Measurements from ENCODE around the gene RTL5.

Gene RTL5

DNA sequence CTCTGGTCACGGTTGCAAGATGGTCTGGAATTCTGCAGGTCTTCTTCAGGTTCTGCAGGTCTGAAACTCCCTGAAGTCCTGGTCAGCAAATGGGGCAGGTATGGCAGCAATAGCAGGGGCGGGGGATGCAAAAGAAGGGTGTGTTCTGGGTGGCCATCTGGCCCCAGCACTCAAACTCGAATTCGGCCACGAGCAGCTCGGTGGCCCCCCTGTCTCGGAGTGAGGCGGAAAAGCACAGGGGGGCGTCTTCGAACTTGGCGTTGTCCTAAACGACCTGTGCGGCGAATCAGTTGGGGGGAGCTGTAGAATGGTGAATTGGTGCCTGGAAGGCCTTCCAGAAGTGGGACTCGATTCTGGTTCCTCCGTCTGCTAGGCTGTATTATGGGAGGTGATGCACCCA lies 2.1 kb downstream of the RTL5 start:
- DNase-seq = no peak

DNA sequence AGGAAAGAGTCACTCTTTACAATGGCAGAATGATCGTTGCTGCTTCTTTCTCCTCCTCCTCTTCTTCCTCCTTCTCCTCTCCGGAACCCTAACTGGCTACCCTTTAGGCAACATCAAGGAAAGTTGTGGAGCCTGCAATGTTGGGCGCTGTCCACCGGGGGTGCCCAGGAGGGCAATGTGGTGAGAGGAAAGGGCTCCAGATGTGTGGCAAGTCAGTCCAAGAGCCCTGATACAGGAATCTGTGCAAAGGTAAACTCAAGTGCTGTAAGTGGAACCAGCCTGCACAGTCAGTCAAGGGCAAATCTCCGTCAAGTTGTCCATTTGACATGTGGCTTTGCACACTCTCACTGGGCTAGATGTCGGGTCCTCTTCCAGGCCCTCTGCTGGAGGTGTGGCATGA lies 2.8 kb downstream of the RTL5 start:
- no peak for DNase-seq

DNA sequence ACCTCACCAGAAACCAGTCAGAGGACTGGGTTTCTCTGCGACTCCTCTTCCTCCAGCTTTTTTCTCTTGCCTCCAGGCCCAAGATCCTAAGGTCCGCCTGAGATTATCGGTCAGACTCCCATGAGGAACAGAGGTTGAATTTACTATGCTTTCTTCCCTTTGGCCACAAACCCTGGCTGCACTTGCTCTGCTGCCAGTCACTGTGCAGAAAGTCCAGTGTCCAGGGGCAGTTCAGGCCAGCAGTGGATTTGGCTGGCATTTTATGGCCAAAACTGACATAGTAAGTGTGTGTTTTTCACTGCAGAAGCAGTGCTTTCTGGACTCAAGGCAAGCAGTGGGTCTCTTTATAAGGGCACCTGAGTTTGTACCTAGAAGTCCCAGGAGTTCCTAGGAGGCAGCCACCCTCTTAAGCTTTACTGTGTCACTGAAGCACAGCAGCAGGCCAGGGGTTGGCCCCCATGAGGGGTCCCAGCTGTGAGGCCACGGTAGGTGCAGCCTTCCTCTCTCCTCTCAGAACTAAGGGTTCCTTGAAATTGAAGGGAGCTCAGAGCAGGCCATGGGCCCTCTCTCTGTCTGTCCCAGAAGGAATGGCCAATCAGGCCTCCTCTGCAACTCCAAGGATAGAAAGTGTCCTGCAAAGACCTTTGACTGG lies 3.4 kb downstream of the RTL5 start:
- DNase-seq = no peak

DNA sequence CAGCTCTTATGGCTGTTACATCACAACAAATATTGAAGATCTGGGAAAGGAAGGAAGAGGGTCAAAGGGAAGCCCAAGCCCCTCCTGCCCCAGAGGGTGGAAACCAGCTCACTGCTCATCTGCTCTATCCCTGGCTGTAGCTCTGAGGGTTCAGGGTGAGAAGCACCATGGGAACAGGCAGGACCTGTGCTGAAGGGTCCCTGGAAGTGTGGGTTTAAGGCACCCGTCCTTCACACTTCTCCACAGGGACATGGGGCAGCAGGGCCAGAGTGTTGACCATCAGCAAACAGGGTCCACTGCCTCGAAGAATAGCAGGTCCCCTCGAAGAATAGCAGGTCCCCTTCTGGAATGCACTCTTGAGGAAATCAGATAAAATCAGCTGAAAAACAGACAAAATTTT lies 4.4 kb downstream of the RTL5 start:
- DNase-seq = no peak

DNA sequence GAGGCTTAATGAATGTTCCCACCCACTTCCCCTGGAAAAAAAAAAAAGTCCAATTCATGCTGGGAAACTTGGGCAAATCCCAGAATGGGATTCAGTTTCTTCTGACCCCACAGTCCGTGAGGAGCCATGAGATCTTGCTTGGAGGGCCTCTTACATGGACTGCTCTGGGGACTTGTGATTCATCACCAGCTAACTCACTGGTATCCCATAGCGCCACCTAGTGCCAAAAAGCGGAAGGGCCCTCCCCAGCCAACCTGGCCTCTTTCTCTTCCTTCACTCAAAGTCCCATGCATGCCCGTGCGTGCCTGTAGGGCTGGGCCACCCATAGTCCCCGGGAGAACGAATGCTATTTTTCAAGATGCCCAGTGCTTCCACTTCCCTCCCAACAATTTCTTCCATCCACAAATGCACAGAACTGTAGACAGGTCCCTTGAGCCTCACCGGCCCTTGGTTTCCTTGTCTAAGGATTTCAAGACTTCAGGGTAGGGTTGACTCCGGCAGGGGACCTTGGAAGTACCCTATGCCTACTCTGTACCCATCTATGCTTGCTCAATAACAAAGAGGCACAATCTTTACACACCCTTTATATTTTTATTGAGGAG lies 5.1 kb downstream of the RTL5 start:
- peak; percentile 66 for DNase-seq

DNA sequence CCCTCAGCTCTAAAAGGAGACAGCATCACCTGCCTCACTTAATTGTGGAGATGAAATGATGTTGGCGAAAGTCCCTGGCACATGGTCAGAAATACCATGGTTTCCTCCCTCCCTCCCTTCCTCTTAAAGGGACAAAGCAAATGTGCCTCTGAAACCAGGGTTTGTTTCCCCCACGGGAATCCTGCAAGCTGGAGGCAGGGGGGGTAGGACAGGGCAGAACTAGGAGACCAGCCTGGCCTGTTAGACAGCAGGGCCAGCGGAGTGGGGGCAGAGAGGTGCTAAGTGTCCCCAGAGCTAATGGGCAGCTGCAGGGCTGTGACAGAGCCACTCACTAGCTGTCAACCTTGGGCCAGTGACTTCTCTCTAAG lies 5.7 kb downstream of the RTL5 start:
- DNase-seq = no peak

DNA sequence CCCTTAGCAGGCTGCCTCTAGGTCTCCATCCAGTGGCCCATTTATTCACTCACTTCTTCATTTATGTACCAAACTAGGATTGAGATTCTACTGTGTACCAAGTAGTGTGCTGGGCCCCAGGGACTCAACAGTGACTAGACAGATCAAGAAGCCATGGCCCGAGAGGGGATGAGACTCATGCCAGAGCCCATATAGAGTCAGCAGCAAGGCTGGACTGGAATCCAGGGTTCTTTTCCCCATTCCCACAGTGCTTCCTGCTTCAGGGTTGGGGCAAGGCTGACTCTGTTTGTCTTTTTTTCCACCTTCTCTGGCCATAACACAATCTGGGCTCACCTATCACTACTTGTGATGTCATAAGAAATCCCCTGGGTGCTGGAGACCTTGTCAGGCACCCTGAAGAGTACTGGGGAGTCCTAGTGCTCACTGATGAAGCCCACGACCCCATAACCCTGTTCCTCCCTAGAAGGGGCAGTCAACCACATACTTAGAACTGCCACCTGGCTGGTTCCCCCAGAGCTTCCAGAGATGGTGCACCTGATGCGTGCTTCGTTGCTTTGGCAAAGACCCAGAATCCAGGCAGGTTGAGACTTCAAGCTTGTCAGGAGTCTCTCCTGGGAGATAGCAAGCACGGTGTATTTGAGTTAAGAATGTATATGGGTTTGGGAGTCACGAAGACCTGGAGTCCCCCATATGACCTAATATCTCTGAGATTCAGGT lies 6.2 kb downstream of the RTL5 start:
- DNase-seq = no peak

DNA sequence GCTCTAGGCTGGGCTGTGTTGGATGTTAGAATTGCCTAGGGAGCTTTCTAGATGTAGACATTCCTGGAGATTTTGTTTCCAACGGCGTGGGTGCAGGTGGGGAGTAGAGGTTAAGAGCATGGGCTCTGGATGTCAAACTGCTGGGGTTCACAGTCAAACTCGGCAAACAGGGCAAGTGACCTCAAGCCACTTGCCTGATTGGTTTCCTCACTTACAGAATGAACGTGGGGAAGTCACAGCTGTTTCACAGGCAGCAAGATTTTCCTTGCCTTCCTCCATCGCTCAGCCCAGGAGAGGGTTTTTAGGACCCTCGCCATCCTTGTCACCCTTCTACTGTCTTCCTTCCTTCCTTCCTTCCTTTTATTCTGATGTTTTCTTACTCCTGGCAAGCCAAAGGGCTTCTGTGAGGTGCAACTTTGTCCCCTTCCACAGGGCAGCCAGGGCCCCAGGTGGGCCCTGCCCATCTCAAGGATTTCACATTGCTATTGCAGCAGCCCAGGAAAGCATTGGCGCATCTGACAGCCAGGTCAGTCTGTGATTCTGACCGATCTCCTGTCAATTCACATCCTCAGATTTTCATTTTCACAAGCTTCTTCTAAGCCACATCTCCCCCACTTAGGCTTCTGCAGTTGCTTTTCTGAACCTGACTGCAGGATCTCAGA lies 7.0 kb downstream of the RTL5 start:
- no peak for DNase-seq

DNA sequence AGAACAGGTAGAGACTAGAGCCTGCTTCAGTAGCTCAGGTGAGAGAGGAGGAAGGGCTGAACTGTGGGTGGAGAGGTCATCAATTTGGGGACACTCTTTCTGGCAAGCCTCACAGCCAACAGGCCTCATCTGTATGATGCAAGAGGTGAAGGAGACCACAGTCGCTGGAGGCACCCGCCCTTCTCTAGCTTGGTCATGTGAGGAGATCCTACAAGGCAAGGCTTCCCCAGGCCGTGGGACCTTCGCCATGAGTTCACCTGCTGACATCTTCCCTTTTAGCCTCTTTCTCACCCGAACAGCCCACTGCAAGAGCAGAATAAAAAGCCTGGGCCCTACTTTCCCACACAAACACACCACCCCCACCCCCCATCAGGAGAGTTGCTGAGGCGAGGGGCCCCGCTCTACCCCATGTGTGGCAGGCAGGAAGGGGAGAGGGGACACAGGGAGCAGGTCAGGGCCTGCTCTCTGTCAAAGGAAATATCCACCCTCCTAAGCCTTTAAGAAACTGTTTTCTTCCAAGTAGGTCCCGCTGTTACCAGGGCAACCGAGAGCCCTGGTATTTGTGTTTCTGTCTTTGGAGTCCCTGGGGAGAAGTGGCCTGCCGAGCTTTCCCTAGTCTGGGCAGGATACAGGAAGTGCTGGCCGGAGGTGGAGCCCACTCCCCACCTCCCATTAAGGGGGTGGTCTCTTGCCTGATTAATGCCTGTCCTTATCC lies 8.1 kb downstream of the RTL5 start:
- peak; percentile 44 for DNase-seq

DNA sequence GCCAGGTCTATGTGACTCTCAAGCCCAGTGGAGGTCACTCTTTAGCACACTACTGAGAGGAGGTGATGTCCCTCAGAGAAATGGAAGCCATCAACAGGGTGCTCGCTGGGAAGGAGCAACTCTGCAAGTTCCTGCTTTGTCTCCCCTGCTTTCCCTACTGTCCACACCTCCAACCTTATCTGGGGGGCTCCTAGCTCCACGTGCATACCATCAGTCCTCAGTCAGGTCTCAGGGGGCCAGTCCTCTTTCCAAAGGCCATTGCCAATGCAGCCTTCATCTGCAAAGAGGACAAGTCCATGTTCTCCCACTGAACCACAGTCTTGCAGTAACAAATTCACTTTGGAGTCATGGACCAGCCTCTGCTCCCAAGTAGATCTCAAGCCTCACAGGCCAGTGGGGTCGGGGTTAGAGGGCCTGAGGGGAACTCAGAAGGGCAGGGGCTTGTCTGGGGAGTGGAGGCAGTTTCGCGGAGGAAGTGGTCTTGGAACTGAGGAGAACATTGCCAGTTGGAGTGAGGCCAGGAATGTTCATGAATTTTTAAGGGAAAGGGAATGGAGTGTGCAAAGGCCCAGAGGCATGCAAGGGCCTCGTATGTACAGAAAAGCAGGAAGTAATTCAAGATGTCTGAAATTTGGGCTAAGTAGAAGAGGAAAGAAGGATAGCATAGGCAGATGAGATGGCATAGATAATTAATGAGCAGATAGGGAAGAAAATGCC lies 8.9 kb downstream of the RTL5 start:
- DNase-seq = no peak

DNA sequence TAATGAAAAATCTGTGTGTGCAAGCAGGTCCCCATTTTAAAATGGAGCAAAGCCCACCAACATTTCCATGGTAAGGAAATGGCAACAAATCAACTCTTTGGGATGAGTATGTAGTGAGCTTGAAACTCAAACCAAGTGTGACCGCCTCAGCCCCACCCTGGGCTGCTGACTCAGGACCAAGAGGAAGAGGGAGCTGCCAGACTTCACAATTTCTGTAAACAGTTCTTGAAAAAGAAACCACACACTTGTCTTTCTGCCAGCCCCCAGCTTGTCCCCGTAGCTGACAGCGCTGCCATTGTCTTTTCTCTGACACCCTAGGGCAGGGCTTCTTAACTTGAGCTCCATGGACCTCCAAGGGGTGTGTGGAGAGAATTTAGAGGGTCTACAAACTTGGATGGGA lies 10.3 kb downstream of the RTL5 start:
- peak; percentile 78 for DNase-seq

DNA sequence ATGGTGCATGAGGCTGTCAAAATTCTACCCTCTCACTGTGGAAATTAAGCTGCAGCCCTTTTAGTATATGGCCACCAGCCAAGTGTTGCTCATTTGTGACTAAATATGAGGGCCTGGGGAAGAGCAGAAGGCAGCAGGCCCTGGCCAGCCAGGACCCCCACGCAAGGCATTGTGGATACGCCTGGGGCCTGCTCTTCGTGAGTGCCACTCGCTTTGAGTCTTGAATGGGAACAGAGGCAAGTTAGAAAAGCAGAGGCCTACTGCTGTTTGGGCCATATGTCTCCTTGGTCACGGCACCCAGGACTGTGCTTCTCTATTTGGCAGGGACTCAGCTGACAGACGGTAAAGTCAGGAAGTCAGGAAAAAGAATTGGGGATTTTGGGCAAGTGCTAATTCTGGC lies 10.9 kb downstream of the RTL5 start:
- no peak for DNase-seq

DNA sequence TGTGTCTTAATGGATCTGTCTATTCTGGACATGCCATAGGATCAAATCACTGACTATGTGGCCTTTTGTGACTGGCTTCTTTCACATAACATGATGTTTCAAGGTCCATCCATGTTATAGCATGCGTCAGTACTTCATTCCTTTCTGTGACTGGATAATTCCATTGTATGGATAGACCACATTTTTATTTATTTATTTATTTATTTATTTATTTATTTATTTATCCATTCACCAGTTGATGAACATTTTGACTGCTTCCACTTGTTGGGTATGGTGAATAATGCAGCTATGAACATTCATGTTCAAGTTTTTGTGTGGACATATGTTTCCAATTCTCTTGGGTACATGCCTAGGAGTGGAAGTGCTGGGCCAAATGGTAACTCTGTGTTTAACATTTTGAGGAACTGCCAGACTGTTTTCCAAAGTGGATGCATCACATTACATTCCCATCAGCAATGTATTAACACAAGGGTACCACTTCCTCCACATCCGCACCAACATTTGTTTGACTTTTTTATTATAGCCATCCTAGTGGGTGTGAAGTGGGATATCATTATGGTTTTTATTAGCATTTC lies 14.0 kb downstream of the RTL5 start:
- DNase-seq = no peak

DNA sequence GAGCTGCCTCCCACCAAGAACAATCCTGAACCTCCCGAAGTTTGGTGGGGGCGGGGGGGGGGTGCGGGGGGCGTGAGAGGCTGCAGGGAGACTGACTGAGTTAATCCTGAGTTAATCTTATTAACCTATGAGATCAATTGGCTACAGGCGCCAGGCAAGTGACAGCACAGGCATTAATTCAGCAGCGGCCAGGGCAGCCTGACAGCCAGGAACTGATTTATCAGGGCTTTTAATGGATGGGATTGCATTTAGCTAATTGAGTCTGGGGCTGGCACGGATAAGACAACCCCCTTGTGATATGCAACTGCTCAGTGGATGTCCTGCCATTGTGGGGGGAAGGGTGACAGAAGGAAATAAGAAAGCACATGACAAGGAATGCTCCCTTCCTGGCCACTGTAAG lies 16.3 kb downstream of the RTL5 start:
- DNase-seq = no peak

DNA sequence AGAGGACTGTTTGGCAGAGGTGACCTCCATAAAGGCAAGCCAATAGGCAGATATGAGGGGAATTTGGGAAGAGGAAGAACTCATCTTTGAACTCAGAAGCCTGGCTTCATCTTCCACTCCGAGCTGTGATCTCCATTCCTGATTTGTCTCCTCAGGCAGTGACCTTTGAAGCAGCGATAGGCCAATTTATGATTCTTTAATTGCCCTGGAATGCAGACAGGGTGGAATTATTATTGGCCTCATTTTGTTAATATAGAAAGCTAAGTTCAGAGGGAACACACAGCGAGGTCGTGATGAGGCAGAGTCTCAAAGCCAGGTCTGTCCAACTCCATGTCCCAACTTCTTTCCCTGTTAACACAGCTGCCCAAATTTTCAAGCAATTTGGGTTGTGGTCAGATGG lies 16.9 kb downstream of the RTL5 start:
- DNase-seq = no peak

DNA sequence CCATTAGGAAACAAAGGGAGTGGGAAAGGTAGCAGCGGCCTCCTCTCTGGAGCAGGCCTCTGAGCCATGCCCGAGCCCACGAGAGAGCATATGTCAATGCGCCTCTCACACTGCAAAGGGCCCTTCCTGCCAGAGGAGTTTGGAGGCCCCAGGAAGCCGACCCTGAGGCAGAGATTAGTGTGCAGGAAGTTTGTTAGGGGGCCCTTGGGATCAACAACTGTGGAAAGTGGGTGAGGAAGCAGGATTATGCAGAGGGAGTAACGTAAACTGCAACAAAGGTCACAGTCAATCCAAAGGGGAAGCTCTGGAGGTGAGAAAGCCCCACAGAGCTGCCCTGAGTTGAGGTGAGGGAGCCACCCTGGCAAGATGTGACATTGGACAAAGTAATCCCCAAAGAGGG lies 17.4 kb downstream of the RTL5 start:
- DNase-seq = no peak

DNA sequence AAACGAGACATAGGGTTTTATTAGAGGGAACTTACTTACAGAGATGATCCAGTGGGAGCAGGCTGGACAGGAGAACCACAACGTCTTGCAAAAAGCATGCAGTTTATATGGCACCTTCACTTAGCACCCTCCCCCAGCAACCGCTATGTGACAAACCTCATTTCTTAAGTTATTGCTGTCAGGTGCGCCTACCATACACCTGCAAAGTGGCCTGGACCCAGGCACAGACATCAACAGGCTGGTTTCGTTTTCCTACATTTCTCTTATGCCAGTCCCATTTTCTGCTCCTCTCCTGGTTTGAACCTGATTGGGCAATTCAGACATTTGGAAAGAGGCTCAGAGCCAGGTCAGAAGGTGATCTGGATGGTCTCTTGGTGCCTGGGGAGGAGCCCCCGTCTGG lies 18.3 kb downstream of the RTL5 start:
- no peak for DNase-seq

DNA sequence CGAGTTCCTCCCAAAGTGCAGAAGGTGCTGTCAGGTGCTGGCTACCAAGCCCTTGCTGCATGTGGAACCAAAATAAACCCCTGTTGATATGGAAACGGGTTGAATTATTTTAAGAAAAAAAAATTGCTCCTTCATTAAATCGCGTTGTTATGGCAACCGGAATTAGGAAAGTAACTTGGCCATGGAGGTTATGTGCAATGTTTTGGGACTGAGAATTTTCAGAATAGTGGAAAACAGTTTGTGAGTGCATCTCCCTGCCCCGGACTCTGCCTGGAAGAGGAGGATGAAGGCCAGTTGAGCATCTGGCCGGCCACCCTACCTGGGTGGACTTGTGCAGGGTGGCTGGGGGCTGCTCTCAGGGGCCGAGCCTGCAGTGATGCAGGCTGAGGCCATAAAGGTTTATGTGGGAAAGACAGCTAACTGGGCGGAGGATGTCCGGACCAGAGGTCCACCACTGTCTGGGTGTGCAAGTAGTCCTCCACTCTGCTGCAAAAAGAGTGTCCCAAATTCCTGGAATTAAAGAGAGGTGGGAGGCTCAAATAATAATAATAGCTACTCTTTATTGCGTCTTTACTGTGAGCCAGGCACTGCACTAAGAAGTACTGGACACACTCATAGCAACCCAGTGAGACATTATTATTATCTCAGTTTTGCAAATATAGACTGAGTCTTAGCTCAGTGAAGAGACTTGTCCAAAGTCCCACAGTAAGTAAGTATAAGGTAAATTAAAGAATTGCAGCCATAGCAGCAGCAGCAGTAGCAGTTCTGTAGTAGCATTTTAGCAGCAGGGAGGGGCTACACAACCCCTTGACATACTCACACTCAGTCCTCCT lies 20.6 kb downstream of the RTL5 start:
- DNase-seq = no peak

DNA sequence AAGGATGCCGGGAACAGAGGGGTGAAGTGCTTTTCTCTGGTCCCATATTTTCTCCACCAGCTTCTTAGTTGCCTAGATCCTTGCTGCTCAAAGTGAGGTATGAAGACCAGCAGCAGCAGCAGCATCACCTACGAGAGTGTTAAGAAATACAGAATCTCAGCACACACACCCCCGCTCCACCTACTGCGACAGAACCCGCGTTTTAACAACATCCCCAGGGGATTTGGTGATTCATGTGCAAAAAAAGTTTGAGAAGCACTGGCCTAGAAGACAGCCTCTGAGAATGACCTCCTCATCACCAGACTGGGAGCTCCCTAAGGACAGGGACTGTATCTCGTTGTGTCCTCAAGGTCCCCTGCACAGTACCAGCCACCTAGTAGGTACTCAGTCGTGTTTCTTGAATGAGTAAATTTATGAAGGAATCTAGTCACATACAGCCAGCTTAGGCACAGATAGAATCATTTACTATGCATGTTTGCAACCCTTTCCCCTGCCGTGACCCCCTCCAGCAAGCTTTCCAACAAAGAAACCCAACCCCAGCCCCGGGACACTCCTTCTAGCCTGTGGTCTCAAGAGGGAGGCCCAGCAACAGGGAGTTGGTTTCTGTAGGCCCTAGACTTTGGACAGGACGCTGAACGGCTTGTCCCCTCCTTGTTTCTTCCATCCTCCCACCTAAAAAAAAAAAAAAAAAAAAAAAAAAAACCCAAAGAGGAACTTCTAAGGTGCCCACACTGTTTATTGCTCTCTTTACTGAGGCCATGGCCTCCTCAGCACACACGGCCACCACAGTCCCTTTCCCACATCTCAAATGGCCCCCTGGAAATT lies 21.5 kb downstream of the RTL5 start:
- DNase-seq = peak; percentile 51

DNA sequence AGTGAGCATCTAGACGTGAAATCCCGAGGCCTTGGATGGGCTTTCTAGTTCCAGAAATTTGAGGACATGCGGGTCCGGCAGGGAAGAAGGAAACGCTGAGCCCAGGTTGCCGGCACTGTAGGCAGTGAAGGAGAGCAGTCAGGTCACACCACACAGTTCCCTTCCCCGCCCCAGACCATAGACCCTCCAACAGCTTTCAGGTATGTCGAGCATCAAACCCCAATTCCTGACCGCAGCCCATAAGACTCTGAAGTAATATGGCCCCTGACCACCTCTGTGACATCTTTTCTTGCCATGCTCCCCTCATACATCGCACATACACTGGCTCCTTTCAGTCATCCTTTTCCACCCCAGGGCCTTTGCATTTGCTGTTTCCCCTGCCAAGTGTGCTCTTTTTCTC lies 23.0 kb downstream of the RTL5 start:
- DNase-seq = no peak

Data from inflammatory macrophage treated with lipopolysaccharide for 4 hours (primary cell).